Measurements from ENCODE around the gene DLG1.
A peak's percentile ranks its signal among the peaks of the same experiment; 100 is the strongest.

The DLG1 gene

DNA sequence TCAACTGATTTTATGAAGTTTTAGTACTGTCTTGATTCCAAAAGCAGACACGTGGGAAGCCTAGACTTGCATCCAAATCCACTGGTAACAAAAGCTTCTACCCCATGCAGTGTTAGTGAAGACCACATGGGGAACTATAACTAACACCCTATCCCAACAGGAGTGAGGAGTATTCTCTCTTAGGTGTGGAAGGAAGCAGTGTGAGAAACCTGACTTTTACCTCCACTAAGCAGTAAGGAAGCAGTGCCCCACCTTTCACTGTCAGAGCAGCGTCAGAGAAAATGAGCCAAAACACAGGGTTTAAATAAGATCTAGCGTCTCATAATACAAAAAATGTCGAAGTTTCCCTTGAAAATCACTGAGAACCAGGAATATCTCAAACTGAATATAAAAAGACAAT, 60.5 kb downstream of the DLG1 start:
- no peak overlapping the region for H3K9ac ChIP-seq
- H4K20me1 ChIP-seq: peaks cover 35% of the 10 kb centered on the region; the same call in 1 of the 2 replicates
- no peaks in the 10 kb centered on the region for H3K4me1 ChIP-seq
- no peak overlapping the region for H3K27ac ChIP-seq
- no peak for TF ChIP-seq Cebpa-rat (IDR thresholded peaks at IDR 0.05)
- H3K4me3 ChIP-seq: no peak overlapping the region
- peaks cover 69% of the 10 kb centered on the region for H3K36me3 ChIP-seq
- no peaks in the 10 kb centered on the region for H3K27me3 ChIP-seq
- H3K9me3 ChIP-seq: peaks cover 75% of the 10 kb centered on the region
- H3K4me2 ChIP-seq: no peak overlapping the region

DNA sequence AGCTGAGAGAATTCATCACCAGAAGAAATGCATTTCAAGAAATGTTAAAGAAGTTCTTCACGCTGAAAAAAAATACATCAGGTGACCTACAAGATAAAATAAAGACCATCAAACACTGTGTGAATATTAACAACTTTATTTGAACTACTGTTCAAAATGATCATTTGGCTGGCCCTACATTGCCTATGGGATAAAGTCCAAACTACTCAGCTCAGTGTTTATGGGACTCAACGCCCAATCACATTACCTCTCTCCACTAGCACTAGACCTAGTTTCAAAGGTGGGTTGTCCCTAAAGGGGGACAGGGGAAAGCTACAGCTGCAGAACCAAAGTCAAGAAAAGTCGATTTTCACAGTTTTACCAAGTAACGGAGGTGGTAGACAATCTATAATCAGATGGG, 62.0 kb downstream of the DLG1 start:
- Histone ChIP-seq H3K4me1 (no peaks in the 10 kb centered on the region), H3K9ac (no peak overlapping the region), H3K27me3 (no peaks in the 10 kb centered on the region), H3K36me3 (peaks cover 59% of the 10 kb centered on the region), H3K4me2 (no peak overlapping the region), H3K27ac (no peak overlapping the region), H4K20me1 (peaks cover 49% of the 10 kb centered on the region; the same call in 1 of the 2 replicates), H3K9me3 (peaks cover 61% of the 10 kb centered on the region), H3K4me3 (no peak overlapping the region)
- no peak for TF ChIP-seq Cebpa-rat (IDR thresholded peaks at IDR 0.05)

DNA sequence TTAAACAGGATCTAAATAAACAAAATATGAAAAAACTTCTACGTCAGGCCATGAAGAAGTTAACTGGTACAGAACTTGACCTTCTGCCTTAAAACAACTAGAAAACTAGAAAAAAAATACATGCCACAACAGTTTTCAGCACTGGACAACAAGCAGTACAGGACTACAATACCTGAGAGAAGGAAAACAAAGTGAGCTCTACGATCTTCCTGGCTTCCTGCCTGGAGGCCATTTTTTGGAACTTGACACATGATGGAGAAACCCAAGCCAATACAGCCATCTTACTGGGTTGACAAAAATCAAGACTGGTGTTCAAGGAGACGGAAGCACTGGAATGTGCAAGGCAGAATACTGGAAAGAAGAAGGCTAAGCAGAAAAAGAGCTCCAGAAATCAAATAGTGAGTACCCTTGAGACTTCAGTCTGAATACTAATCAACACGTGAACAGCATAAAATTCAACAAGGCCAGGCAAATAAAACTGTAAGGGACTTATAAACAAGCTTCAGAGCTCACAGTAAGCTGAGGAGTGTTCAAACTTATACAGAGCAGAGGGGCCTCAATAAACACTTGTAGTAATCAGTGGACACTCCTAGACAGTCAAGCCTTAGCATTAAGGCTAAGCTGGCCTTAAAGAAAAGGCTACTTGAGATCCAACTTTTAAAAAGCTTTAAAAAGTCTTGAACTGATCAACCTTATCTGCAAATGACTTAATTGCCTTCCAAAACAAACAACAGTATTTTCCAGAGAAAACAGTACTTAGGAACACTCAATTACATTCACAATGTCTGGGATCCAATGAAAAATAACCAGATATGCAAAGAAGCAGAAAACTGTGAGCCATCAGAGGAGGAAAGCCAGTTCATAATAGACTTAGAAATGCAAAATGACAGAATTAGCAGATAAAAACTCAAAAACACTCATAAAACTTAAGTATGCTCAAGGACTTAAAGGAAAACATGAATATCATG, 63.2 kb downstream of the DLG1 start:
- Histone ChIP-seq H3K27ac (no peak overlapping the region), H3K9ac (no peak overlapping the region), H3K4me3 (no peak overlapping the region), H3K27me3 (no peaks in the 10 kb centered on the region), H3K4me2 (no peak overlapping the region), H3K9me3 (peaks cover 49% of the 10 kb centered on the region), H3K36me3 (peaks cover 61% of the 10 kb centered on the region), H3K4me1 (no peaks in the 10 kb centered on the region), H4K20me1 (peaks cover 60% of the 10 kb centered on the region)
- TF ChIP-seq Cebpa-rat (IDR thresholded peaks at IDR 0.05): no peak

DNA sequence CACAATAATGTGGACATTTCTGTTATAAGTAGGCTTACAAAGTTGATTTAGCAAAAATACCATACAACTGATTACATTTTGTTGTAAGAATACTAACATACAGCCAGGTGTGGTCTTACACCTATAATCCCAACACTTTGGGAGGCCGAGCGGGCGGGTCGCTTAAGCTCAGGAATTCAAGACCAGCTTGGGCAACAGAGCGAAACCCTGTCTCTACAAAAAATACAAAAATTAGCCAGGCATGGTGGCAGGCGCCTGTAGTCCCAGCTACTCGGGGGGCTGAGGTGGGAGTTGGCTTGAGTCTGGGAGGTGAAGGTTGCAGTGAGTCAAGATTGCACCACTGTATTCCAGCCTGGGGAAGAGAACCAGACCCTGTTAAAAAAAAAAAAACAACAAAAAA, 67.1 kb downstream of the DLG1 start:
- no peaks in the 10 kb centered on the region for H3K27me3 ChIP-seq
- no peak overlapping the region for H3K4me3 ChIP-seq
- H4K20me1 ChIP-seq: peaks cover 83% of the 10 kb centered on the region
- no peak overlapping the region for H3K27ac ChIP-seq
- peaks cover 20% of the 10 kb centered on the region for H3K9me3 ChIP-seq
- H3K9ac ChIP-seq: no peak overlapping the region
- peaks cover 33% of the 10 kb centered on the region for H3K36me3 ChIP-seq
- peaks cover 3% of the 10 kb centered on the region for H3K4me1 ChIP-seq
- no peak overlapping the region for H3K4me2 ChIP-seq
- TF ChIP-seq Cebpa-rat (IDR thresholded peaks at IDR 0.05): no peak

DNA sequence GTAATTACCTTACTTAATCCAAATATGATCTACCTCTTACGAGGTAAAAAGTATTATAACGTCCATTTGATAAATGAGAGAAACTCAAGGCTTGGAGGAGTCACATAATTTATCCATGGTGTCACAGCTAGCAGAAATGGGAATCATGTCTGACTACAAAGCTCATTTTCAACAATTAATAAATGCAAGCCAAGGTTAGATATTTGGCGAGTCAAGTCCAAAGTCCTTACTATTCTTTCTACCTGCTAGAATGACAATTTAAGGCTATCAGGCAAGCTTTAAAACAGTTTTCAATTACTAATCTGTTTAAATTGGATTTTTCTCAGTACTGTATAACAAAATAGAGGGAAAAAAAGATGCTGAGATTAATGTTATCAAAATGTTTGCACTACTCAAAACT, 68.6 kb downstream of the DLG1 start:
- H3K4me1 ChIP-seq: peaks cover 18% of the 10 kb centered on the region
- no peak overlapping the region for H3K9ac ChIP-seq
- H3K27ac ChIP-seq: no peak overlapping the region
- no peak for TF ChIP-seq Cebpa-rat (IDR thresholded peaks at IDR 0.05)
- no peak overlapping the region for H3K4me2 ChIP-seq
- H4K20me1 ChIP-seq: peaks cover 88% of the 10 kb centered on the region
- peaks cover 18% of the 10 kb centered on the region for H3K36me3 ChIP-seq
- H3K4me3 ChIP-seq: no peak overlapping the region
- H3K27me3 ChIP-seq: no peaks in the 10 kb centered on the region
- H3K9me3 ChIP-seq: peaks cover 6% of the 10 kb centered on the region; the same call in 1 of the 2 replicates

DNA sequence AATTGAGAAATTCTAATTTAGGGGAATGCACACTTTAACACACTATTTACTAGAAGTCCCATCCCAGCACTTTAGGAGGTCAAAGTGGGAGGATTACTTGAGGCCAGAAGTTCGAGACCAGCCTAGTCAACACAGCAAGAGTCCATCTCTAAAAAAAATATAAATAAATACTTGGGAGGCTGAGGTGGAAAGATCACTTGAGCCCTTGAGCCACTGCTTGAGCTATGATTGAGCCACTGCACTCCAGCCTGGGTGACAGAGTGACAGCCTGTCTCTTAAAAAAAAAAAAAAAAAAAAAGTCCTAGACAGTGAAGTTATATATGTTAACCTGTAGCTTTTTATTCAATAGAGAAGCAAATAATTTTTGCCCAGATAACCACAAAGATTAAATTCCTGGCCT, 69.2 kb downstream of the DLG1 start:
- Histone ChIP-seq H3K27ac (no peak overlapping the region), H3K36me3 (peaks cover 17% of the 10 kb centered on the region; the same call in 1 of the 2 replicates), H4K20me1 (peaks cover 95% of the 10 kb centered on the region), H3K27me3 (no peaks in the 10 kb centered on the region), H3K9ac (no peak overlapping the region), H3K4me2 (no peak overlapping the region), H3K4me3 (no peak overlapping the region), H3K9me3 (0 out of 2 replicates have a peak, but pooled peaks cover 3% of the 10 kb centered on the region), H3K4me1 (peaks cover 24% of the 10 kb centered on the region)
- TF ChIP-seq Cebpa-rat (IDR thresholded peaks at IDR 0.05): no peak

DNA sequence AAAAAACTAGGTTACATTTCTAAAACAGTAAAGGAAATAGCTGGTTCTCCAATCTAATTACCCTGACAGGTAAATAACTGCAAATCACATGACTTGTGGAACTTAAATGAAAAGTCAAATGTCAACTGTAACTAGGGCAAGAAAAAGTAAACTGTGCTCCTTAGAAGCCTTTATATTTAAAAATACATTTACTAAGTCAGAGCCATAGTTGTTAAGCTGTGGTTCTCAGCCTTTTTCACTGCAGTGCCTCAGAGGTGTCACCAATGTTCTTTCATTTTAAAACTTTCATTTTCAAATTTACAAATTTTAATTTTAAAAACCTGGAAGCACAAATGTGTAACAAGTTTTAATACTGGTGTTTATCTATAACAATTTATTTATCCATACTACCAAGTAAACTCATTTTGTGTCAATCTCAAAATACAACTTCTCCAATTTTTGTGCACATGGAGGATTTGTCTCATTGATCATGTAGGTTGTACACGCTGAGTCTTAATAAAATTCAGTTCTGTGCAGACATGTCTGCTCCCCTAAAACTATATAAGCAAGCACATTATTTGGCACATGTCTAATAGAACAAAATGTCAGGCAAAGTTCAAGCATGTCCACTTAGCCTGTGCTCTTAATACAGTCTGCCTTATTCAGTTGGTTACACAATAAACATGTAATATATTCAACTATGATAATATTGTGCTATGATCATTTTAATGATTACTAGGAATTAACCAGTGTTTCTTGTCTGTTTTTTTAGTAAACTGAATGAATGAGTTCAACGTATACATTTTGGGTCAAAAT, 70.4 kb downstream of the DLG1 start:
- H3K9me3 ChIP-seq: no peaks in the 10 kb centered on the region
- H3K4me1 ChIP-seq: peaks cover 24% of the 10 kb centered on the region
- H3K36me3 ChIP-seq: 0 out of 2 replicates have a peak, but pooled peaks cover 7% of the 10 kb centered on the region
- no peak overlapping the region for H3K4me2 ChIP-seq
- TF ChIP-seq Cebpa-rat (IDR thresholded peaks at IDR 0.05): no peak
- H3K4me3 ChIP-seq: no peak overlapping the region
- H4K20me1 ChIP-seq: peaks cover 96% of the 10 kb centered on the region
- no peak overlapping the region for H3K27ac ChIP-seq
- no peak overlapping the region for H3K9ac ChIP-seq
- H3K27me3 ChIP-seq: no peaks in the 10 kb centered on the region

DNA sequence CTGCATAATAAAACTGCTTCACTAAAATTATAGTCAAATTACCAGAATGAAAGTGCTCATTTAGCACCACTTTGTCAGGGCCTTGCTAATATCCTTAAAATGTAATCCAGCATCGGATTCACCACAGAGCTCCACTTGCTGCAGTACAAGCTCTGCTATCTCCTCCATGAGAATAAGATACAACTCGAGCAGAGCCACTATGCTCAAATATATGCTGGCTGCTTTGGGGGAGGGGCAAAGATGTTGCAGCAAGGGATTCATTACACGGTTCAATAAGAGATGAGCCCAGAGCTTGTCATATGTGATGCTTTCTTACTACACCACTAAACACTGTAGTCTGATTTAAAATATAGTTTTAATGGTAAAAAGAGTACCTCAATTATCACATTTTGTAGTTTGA, 72.2 kb downstream of the DLG1 start:
- H3K4me1 ChIP-seq: peaks cover 24% of the 10 kb centered on the region
- no peaks in the 10 kb centered on the region for H3K9me3 ChIP-seq
- H4K20me1 ChIP-seq: peaks cover 98% of the 10 kb centered on the region
- H3K4me2 ChIP-seq: peak overlapping the region; percentile 42
- H3K27ac ChIP-seq: no peak overlapping the region
- H3K4me3 ChIP-seq: no peak overlapping the region
- 0 out of 2 replicates have a peak, but pooled peaks cover 4% of the 10 kb centered on the region for H3K36me3 ChIP-seq
- H3K27me3 ChIP-seq: no peaks in the 10 kb centered on the region
- H3K9ac ChIP-seq: no peak overlapping the region
- no peak for TF ChIP-seq Cebpa-rat (IDR thresholded peaks at IDR 0.05)

DNA sequence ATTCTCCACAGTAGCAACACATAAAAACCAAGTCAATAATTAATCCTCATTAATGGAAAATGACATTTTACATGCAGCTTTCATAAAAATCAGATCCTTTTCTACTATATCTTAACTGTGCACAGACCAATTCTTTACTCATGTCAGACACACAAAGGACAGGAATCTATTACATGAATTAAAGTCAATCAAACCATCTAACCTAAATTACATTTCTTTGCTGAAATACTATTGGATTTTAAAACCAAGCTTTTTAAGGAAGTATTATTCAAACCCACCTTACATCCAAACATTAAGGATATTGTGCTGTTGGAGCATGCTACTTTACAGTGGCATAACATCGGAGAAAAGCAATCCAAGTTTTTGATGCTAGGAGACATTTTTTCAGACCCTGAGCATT, 72.8 kb downstream of the DLG1 start:
- Histone ChIP-seq H3K4me3 (no peak overlapping the region), H4K20me1 (peaks cover 98% of the 10 kb centered on the region), H3K36me3 (no peaks in the 10 kb centered on the region), H3K9me3 (no peaks in the 10 kb centered on the region), H3K9ac (no peak overlapping the region), H3K27ac (no peak overlapping the region), H3K4me2 (peak overlapping the region; percentile 42), H3K4me1 (peaks cover 24% of the 10 kb centered on the region), H3K27me3 (no peaks in the 10 kb centered on the region)
- TF ChIP-seq Cebpa-rat (IDR thresholded peaks at IDR 0.05): no peak

DNA sequence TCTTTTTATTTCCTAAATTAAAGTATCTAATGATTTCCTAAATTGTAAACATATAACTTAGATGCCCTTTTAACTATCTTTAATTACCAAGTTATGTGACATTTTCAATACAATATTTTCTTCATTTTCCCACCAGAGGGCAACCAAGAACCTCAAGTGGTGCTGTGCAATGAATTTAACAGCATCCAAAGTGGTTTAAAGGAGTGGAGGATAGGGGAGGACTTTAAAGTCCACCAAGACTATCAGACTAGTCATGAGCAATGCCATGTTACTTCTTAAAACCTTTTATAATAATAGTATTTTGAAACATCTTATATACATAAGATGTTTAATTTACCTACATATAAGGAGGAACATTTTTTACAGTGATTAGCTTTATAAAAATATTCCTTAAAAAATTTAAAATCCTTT, 74.4 kb downstream of the DLG1 start:
- no peaks in the 10 kb centered on the region for H3K36me3 ChIP-seq
- H3K27me3 ChIP-seq: no peaks in the 10 kb centered on the region
- H4K20me1 ChIP-seq: peaks cover 95% of the 10 kb centered on the region

More for the DNA sequence above, 74.4 kb downstream of the DLG1 start:
- Histone ChIP-seq H3K9me3 (no peaks in the 10 kb centered on the region), H3K4me1 (peaks cover 31% of the 10 kb centered on the region), H3K4me2 (no peak overlapping the region), H3K9ac (no peak overlapping the region), H3K4me3 (no peak overlapping the region), H3K27ac (no peak overlapping the region)
- no peak for TF ChIP-seq Cebpa-rat (IDR thresholded peaks at IDR 0.05)

Measured in BLaER1 (cell line).